Measurements from ENCODE around the gene NTRK2.
A peak's percentile ranks its signal among the peaks of the same experiment; 100 is the strongest.

The NTRK2 gene

DNA sequence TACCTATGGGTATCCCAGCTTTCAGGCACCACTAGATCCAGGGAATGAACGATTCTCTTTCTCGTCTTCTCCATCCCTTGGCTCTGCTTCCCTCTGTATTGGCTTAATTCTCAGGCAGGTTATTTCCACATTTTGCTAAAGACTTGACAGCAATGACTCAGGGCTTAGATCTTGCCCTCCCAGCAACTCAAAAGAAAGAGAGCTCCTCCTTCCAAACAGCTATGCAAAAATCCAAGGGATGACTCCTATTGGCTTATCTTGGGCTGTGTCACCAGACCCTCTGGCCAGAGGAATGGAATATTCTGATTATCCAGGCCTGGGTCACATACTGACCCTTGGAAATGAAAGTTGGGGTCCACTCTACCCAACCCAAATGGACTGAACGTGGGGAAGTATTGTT is 270.2 kb downstream of the NTRK2 start:
- DNase-seq (ENCODE audit: low spot score) = no peak

DNA sequence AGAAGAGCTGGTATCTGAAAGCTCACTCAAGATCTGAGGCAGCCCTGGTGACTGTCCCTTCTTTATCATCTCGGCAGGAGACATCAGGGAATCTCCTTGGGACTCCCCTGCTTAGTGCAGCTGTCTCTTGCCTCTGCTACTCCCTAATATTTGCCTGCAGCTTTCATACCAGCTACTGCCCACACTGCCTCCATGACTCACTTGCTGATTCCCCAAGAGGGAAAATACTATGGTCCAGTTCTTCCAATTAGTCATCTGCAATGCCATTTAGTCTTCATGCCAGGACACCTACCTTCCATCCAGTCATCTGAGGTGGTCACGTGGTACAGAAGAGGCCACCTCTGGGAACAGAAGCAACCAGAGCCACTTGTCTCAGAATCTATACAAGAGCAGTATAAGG is 270.8 kb downstream of the NTRK2 start:
- DNase-seq (ENCODE audit: low spot score) = no peak

DNA sequence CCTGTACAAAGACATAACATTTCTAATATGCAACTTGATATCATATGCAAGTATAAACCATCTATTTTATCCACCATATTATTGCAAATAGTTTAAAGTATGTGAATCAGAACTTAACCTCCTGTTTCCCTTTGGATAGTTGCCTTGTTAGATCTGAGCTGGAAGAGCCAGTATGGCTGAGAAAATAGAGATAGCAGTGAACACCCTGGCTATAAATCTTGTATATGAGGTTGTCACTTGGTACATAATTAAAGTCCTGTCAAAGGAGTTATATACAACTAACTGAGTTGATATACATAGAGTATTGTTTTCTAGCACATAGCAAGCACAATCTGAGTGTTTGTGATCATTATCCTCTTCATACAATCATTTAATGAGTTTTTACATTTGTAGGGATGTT is 272.3 kb downstream of the NTRK2 start:
- no peak for DNase-seq (ENCODE audit: low spot score)

DNA sequence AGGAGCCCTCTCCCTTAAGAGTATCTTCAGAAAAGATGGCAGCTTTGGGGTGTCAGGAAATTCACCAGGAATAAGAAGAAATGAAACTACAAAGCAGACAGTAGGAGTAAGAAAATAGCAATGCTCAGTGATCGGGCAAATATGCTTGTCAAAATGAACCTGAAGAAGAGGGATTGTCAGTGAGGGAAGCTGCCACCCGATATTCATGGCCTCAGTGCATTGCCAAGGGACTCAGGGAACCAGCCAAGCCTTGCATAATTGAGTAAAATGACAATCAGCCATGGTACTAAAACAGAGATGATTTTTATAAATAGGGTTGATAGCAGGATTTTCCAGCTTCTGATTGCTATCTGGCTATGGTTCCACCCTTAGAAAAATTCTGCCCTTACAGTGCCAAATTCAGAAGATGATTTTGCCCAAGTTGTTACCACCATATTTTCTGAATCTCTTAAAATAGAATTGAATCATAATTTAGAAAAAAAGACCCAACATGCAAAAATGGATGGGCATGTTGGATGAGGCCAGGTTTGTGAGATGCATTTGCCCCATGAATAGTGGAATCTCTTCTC is 274.0 kb downstream of the NTRK2 start:
- DNase-seq (ENCODE audit: low spot score) = no peak

DNA sequence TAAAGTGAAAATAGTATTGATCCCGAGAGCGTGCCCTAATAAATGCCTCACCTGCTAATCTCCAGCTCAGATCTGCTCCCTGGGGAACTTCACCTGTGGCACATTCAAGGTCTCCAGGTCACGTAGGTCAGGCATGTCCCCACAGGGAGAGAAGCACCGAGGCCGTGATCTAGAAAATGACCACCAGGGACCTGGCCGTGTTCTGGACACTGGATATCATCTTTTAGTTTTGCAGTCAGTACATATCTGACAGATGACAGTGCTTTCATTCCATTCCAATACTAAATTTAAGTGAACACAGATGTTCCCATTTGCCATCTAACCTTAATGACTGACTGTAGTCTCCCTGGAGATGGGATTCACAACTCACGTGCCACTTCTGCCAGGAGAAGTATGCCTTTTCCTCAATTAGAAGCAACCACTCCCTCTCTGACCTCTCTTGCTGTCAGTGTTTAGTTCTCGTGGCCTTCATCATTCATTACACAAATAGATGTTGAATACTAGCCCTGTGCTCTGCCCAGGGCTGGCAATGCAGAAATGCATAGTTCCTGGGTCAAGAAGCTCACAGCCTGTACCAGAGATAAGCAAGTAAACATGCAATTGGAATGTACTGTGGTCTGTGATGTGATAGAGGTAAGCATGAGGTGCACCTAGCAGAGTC is 276.5 kb downstream of the NTRK2 start:
- DNase-seq (ENCODE audit: low spot score) = no peak

DNA sequence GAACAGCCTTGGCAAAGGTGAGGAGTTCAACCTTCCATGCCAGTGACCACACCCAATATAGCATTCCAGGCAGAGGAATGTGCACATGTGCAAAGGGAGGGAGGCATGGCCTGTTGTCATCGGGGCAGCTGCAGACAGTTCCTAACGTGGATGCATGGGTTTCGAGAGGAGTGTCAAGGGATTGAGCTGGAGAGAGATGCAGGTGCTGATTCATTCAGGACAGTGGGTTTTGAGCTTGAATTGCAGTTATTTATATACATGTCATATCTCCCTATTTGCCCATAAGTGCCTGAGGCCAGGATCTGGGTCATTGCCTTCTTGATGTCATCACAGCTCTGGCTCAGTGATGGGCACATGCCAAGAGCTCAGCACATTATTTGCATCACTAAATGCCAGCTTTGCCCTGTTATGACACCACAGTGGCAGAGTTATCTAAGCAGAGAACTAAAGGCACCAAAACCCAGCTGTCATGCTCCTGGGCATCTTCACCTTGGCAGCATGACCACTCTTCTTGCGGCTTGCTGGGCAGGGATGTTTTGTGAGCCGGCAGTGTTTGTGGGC is 278.0 kb downstream of the NTRK2 start:
- no peak for DNase-seq (ENCODE audit: low spot score)

DNA sequence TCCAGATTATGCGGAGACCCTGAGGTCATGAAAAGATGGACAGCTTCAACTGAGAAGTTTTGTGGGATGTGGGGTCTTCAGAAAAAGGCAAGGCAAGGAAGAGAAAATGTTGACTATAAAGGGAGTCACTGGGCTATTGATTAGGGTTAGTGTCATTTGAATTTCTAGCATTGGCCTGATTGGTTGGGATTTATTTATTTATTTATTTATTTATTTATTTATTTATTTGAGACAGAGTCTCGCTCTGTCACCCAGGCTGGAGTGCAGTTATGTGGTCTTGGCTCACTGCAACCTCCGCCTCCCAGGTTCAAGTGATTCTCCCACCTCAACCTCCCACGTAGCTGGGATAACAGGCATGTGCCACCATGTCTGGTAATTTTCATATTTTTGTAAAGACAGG is 279.7 kb downstream of the NTRK2 start:
- no peak for DNase-seq (ENCODE audit: low spot score)

DNA sequence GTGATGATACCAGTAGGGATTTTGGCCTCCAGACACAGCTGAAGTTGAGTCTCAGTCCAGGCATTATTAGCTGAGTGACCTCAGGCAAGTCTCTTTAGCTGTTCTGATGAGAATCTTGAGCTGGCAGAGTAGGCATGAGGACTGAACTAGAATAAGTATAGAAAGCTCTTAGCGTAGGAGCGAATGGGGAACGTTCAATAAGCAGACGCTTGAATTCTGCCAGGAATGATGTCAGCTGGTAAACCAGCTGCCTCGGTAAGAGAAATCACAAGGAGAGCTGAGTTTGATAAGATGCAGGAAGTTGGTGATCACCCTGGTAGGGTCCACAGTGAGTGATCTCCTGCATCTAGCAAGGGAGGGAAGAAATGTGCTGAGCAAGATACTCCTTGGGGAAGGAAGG is 280.4 kb downstream of the NTRK2 start:
- DNase-seq (ENCODE audit: low spot score) = no peak

DNA sequence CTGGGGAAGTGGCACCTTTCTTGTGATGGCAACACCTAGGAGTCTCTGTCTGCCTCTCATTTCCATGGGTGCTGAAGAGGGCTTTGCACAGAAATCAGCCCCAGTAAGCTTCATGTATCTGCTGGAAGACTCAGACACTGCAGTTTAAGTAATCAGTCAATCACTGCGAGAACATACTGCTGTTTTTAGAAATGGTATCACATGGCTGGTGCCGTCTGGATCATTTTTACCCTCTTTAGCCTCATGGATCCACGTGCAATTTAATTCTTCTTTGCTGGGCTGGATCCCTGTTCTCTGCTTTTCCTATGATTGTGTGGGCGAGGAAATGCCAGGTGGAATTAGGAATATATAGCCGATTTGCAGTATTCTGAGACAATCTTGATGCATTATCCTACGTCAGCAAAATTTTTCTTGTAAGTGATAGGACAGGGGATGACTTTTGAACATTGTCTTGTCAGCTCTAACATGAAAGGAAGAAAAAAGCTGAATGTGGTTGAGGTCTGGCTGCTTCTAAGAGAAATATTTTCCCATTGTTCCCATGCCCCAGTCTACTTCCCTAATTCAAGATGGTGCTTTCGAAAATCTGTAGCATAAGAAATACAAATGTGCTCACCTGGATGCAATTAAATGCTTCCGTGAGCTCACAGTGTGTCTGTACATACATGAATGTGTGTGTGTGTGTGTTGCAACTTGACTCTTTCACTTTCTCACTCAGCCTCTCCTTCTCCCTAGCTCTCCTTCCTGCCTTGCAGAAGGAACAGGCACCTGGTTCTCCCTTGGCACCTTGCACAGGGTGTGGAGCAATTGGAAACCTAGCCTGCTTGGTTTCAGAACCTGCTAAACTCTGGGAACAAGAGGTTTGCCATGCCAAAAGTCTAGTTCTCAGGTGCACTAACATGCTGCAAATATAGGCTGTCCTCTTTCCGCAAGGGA is 281.6 kb downstream of the NTRK2 start:
- no peak for DNase-seq (ENCODE audit: low spot score)

DNA sequence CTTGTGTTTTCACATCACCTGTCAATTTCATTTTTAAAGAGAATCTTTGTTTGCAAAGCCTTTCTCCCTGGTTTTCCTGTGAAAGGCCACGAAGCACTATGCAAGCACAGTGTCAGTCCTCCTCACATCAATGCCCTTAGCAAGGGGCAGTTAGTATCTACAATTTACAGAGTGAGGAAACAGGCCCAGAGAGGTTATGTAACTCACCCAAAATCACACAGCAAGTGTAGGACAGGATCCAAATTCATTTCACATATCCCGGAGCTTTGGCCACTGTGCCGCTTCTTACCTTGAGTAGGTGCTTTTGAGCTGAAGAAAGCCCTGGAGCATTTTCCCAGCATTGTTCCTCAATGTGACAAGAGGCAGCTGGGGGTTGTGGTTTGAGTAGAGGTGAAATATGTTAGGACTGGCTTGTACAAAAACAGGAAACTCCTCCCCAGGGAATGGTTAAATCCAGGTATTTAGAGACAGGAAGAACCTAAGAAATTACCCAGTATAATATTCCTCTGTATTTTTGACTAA is 283.8 kb downstream of the NTRK2 start:
- DNase-seq (ENCODE audit: low spot score) = no peak

DNA sequence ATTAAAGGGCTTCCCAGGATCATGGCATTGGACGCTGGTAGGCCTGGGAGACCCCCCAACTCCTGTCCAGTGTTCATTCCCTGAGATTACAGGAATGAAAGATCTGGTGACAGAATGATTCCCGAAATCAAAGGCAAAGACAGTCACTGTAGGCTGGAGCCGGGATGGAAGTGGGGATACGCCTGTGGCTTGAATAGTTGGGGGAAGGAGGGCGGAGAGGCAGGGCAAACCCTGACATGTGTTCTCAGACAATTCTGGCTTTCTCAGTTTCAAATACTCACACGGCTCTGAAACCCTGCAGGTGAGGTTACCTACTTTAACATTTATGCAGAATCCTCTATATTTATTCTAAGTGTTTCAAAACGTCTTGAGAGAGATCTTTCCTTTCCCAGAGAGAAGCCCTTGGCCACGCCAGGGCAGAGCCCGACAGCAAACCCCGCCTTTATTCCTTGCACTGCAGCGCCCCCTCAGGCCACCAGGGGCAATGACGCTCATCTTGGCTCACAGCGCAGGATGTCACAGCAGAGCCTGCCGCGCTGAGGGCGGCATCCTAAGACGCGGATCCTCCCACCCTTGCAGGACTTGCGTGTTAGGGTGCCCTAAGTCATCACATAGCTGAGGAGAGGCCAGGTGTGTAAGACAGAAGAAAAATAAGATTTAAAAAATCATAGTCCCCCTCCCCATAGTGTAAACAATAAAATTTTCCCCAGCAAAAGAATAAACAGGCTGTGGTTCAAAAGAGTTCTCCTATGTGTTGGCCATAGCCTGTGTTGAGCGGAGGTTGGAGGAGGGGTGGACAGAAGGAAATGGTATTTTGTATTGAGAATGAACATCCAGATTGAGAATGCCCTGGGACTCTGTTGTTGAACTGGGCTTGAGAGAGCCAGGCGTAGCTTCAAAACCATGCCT is 284.5 kb downstream of the NTRK2 start:
- peak; percentile 64 for DNase-seq (ENCODE audit: low spot score)

DNA sequence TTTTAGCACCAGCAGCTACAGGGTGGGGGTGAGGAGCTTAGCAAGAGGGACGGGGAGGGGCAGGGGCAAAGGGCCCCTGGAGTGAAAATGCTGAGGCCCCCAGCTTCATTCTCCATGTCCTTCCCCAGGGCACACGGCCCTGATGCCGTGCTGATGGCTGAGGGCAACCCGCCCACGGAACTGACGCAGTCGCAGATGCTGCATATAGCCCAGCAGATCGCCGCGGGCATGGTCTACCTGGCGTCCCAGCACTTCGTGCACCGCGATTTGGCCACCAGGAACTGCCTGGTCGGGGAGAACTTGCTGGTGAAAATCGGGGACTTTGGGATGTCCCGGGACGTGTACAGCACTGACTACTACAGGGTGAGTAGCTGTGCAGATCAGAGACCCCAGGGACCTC is 285.6 kb downstream of the NTRK2 start:
- no peak for DNase-seq (ENCODE audit: low spot score)

DNA sequence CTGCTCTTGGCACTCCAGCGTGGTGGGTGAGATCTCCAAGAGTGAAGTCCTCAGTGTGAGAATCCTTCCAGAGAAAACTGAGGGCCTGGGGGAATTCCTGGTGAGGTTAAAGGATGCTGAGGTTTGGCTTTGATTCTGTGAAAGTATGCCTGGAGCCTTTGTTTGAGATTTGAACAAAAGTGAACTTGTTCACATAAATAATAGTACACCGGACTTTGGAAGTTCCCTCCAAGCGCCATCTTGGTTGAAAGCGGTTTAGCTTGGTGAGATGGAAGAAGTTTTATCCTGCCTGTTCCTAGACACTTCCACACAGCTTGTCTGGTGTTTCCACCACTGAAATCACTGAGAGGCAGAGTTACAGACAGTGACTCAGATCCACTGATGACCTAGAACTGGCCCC is 286.4 kb downstream of the NTRK2 start:
- no peak for DNase-seq (ENCODE audit: low spot score)

DNA sequence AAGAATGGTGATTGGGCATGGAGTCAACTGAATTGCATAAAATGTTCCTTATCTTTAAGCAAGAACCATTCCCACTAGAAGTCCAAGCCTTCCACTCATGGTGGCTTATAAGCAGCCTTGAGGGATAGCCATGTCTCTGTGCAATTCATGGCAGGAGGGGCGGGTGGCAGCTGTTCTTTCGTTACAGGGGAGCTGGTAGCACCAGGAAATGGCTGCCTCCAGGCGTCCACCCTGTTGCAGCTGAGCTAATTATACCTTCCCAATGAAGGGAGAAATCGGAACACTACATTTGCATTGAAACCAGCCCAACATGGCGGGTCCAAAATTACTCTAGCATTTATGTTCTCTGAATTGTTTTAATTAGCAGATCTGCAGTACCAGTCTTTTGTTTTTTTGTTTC is 289.8 kb downstream of the NTRK2 start:
- no peak for DNase-seq (ENCODE audit: low spot score)

DNA sequence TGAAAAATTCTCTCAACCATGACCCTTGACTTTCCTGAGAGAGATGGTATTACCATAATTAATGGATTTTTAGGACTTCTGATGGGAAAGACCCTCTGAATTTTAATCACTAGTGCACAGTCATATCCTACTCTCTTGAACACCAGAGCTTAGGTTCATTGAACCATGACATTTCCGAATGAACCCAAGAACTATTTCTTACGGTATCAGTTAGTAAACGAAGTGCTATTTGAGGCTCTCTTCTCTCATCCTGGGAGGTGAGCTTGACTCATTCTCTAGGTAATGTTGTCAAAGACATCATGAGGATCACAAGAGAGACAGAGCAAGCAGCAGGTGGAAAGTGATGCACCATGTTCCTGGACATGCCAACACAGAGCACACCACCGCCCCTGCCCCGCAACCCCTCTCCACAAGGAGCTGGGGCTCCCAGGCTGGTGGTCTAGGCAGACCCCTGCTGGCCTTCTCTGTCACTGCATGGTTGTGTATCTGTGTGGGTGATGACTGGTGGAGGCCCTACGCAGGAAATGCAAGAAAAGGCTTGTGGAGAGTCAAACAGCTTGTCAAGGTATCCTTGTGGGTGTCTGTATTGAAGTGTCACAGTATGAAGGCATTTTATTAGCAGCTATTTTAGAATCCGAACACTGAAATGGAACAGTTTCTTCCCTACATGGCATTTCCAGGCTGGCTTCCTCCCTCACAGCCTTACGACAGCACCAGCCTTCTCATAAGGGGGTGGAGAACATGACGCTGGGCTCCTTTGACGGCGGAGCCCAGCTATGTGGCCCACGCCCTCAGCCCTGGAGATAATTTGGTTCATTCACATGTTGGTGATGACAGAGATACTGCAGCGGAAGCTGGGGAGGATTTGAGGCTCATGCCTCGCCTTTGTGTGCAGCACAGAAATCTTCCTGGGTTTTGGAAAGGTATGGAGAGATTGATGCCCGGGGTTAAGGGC is 297.6 kb downstream of the NTRK2 start:
- no peak for DNase-seq (ENCODE audit: low spot score)

DNA sequence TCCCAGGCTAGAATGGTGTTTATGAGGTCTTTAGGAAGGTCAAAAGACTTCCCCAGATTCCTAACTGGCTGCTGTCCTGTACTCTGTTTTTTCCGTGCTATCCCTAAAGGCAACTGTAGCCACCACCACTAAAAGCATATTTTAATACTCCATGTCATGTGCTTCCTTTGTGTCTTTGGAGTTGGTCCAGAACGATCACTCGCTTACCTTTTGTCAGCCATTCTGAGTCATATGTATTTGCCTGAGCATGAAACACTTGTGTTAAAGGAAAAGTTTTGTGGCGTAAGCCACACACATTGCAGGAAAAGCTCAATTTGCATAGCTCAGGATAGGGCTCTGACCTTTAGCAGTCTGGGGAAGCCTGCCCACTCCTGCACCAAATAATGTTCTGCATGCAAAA is 299.6 kb downstream of the NTRK2 start:
- peak; percentile 47 for DNase-seq (ENCODE audit: low spot score)

DNA sequence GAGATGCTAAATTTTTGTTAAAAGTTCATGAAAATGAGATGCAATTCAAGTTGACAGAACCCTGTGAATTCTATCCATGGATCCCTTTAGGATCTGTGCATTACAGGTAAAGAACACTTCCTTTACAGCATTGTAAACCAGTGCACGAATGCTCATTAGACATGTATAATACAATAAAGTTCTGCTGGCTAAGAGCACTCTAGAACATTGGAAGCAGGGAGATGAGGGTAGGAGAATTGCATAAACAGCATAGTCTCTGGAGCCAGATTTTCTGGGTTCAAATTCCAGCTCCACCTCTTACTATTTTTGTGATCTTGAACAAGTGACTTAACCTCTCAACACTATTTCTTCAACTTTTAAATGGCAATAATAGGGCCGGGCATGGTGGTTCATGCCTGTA is 300.2 kb downstream of the NTRK2 start:
- DNase-seq (ENCODE audit: low spot score) = no peak

DNA sequence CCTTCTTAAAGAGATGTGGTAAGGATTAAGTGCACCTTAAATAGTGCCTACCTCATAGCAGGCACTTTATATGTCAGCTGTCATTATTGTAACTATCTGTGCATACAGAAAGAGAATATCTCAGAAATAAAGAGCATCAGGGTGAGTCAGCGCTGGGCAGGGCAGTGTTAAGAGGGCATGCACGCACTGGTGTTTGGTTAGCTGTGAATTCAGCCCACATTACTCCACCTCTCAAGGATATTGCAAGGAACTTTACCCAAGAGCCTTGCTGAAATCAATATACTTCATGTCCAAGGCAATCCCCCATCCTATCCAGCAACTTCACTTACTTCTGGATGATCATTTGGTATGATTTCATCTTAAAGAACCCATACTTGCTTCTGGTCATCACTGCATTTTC is 300.9 kb downstream of the NTRK2 start:
- DNase-seq (ENCODE audit: low spot score) = no peak

DNA sequence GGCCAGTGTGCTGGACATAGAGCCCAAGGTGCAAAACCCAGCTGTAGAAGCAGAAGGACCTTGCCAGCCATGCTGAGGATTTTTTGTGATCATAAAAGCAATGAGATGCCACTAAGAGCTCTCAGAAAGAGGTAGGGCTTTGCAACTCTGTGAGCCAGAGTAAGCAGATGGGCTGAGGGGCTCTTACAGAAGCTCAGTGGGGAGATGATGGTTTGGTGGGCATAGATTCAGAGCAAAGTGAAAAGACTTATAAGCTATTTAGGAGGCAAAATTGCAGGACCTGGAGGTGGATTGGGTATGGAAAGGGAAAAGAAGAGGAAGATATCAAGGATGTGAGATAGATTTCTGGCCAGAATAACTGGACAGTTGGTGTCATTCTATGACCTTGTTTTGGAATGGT is 302.0 kb downstream of the NTRK2 start:
- DNase-seq (ENCODE audit: low spot score) = no peak

DNA sequence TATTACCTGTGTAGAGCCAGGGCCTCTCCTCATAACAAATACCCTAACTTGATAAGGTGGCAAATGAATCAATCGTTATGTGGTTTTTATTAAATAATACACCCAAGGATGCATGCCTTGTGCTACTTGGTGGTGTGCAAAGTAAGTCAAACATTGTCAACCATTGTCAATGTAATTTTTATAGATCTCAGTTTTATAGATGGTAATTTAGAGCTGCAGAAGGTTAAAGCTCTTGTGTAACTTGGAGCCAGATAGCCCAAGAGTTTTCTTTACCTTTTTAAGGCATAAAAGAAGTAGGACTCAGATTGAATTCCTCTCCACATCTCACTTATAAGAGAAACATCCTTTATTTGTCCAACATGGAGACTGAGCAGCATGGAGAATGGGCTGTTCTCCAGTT is 304.7 kb downstream of the NTRK2 start:
- no peak for DNase-seq (ENCODE audit: low spot score)

Measured in kidney capillary endothelial cell (primary cell).